Sigmoid colon (tissue), 7 donors: Measurements from ENCODE around the gene ANO6. TPM values are rescaled to one million over a fixed set of nuclear protein-coding genes. Genes with fewer than 3 reads are reported as not detected.

Experiments
- DNase-seq: peaks from one replicate; pipeline ENCODE4 v3.0.0-alpha.2; 2019
- H3K27ac ChIP-seq, 4 donors: fragments of 200-600 bp; sonication (generic); one replicate each; pipeline ENCODE4 v1.5.1; 2016 to 2019; ENCODE audit warnings: mild to moderate bottlenecking in 1 of 4
- H3K27me3 ChIP-seq, 3 donors: fragments of 200-600 bp; sonication (generic); one replicate each; pipeline ENCODE4 v1.5.1; 2019; ENCODE audit warnings: mild to moderate bottlenecking in 1 of 3
- H3K36me3 ChIP-seq, 4 donors: fragments of 200-600 bp; sonication (generic); one replicate each; pipeline ENCODE4 v1.5.1; 2016 to 2019
- H3K4me1 ChIP-seq, 4 donors: fragments of 200-600 bp; sonication (generic); one replicate each; pipeline ENCODE4 v1.5.1; 2017 to 2019
- H3K4me3 ChIP-seq, 4 donors: fragments of 200-600 bp; sonication (generic); one replicate each; pipeline ENCODE4 v1.5.1; 2017 to 2019; ENCODE audit warnings: mild to moderate bottlenecking in 2 of 4, moderate library complexity in 1 of 4
- H3K9me3 ChIP-seq, 4 donors: fragments of 200-600 bp in 3 of 4; sonication (generic) in 3 of 4; one replicate each; pipeline versions ENCODE4 v1.5.1 to v1.6.1; 2013 to 2019
- CTCF ChIP-seq, 4 experiments: fragments of 450-650 bp in 3 of 4; fragments of 200-600 bp in 1 of 4; IDR thresholded peaks; one replicate each; pipeline ENCODE4 v1.5.1; 2016 to 2019; ENCODE audit warnings: antibody characterized with exemption in 4 of 4, mild to moderate bottlenecking in 3 of 4, moderate library complexity in 2 of 4
- EP300 ChIP-seq, 4 donors: sonication (generic); formaldehyde crosslinking; IDR thresholded peaks; one replicate each; pipeline ENCODE4 v1.6.1; 2017; ENCODE audit warnings: antibody characterized with exemption in 4 of 4
- POLR2A ChIP-seq, 2 donors: fragments of 450-650 bp; IDR thresholded peaks; one replicate each; pipeline ENCODE4 v1.6.1; 2016; ENCODE audit warnings: antibody characterized with exemption in 2 of 2, mild to moderate bottlenecking in 2 of 2, moderate library complexity in 2 of 2
- POLR2AphosphoS5 ChIP-seq, 4 donors: sonication (generic); formaldehyde crosslinking; IDR thresholded peaks; one replicate each; pipeline ENCODE4 v1.6.1; 2017; ENCODE audit warnings: antibody characterized with exemption in 4 of 4
- WGBS, 2 donors: extraction: QIAGEN DNeasy Blood & Tissue Kit; methylation state at CpG; one replicate each; pipeline ENCODE4 v1.1.7; 2013; 5-methylcytosine and 5-hydroxymethylcytosine counted together
- intact Hi-C: fragments of 100-400 bp; cut with DNase I; formaldehyde crosslinking; loops from one replicate; pipeline ENCODE4 v1.15.1; 2023
- polyA plus RNA-seq, 3 donors: library from polyadenylated mRNA; stranded (reverse); fragments of 200-250 nt; gene quantifications; one replicate each; pipeline ENCODE4 v1.2.3, GENCODE V29; 2013
- total RNA-seq, 4 donors: library from RNA; depleted of rRNA; stranded (reverse); fragments of >200 nt; gene quantifications; one replicate each; pipeline ENCODE4 v1.1.0, GENCODE V29; 2016
- donor health status: healthy with polysubstance abuse.
- donor health status: Bipolar disorder and iron deficiency.
- donor health status: healthy.

Gene ANO6
- total and polyA plus RNA-seq, 7 donors = 1.2 to 107 (median 98.5) TPM

- no peak overlapping the region for H3K27ac ChIP-seq
Observed at GRCh38 chr12:45377815-45378214, 161.9 kb downstream of the ANO6 start.

GRCh38 chr12:45379261-45379660 lies 163.4 kb downstream of the ANO6 start:
- intact Hi-C loops = no loop called here
- DNase-seq = no peak
- Histone ChIP-seq H3K36me3 (peaks cover 0 to 59% (median 8%) of the 10 kb centered on the region in 4 donors), H3K4me1 (no peaks in the 10 kb centered on the region), H3K27me3 (no peaks in the 10 kb centered on the region), H3K4me3 (no peak overlapping the region), H3K9me3 (no peaks in the 10 kb centered on the region), H3K27ac (no peak overlapping the region)
- 92 to 95% methylated on average over 5 of the region's 5 CpGs for WGBS, 2 donors
- TF ChIP-seq POLR2AphosphoS5 (IDR thresholded peaks at IDR 0.05) (no peak), EP300 (IDR thresholded peaks at IDR 0.05) (no peak), POLR2A (IDR thresholded peaks at IDR 0.05) (no peak), CTCF (IDR thresholded peaks at IDR 0.05) (no peak)

More at GRCh38 chr12:45377815-45378214, 161.9 kb downstream of the ANO6 start:
- no peak for TF ChIP-seq EP300 (IDR thresholded peaks at IDR 0.05)
- no peak for TF ChIP-seq POLR2AphosphoS5 (IDR thresholded peaks at IDR 0.05)
- TF ChIP-seq POLR2A (IDR thresholded peaks at IDR 0.05) = no peak
- TF ChIP-seq CTCF (IDR thresholded peaks at IDR 0.05) = no peak
- Histone ChIP-seq H3K4me3 (no peak overlapping the region), H3K4me1 (no peaks in the 10 kb centered on the region), H3K27me3 (no peaks in the 10 kb centered on the region), H3K36me3 (peaks cover 0 to 45% (median 3%) of the 10 kb centered on the region in 4 donors), H3K9me3 (no peaks in the 10 kb centered on the region)
- WGBS, 2 donors = 86 to 92% methylated on average over 1 of the region's 1 CpG
- intact Hi-C loops = no loop called here
- no peak for DNase-seq

- no peaks in the 10 kb centered on the region for H3K27me3 ChIP-seq
- intact Hi-C loops = no loop called here
- H3K9me3 ChIP-seq = no peaks in the 10 kb centered on the region
- peaks cover 0 to 78% (median 8%) of the 10 kb centered on the region in 4 donors for H3K36me3 ChIP-seq
- TF ChIP-seq POLR2AphosphoS5 (IDR thresholded peaks at IDR 0.05) = no peak
- TF ChIP-seq EP300 (IDR thresholded peaks at IDR 0.05) = no peak
- TF ChIP-seq CTCF (IDR thresholded peaks at IDR 0.05) = no peak
- TF ChIP-seq POLR2A (IDR thresholded peaks at IDR 0.05) = no peak
- 91 to 95% methylated on average over 4 of the region's 4 CpGs for WGBS, 2 donors
- H3K4me3 ChIP-seq = no peak overlapping the region
- DNase-seq = no peak
- H3K27ac ChIP-seq = no peak overlapping the region
- H3K4me1 ChIP-seq = no peaks in the 10 kb centered on the region
Observed at GRCh38 chr12:45381351-45381750, 165.5 kb downstream of the ANO6 start.

GRCh38 chr12:45388545-45388944 lies 172.7 kb downstream of the ANO6 start:
- intact Hi-C loops = loop anchor here (1.0 to 5.0 kb wide), 3 partner anchors 121 to 218 kb away; partner anchors contain the start of gene ANO6

More at GRCh38 chr12:45388545-45388944, 172.7 kb downstream of the ANO6 start:
- H3K9me3 ChIP-seq = no peaks in the 10 kb centered on the region
- TF ChIP-seq POLR2A (IDR thresholded peaks at IDR 0.05) (no peak), CTCF (IDR thresholded peaks at IDR 0.05) (peak; percentile 45 to 67 (median 60))
- no peaks in the 10 kb centered on the region for H3K4me1 ChIP-seq
- H3K4me3 ChIP-seq = no peak overlapping the region
- DNase-seq = no peak
- H3K27ac ChIP-seq = no peak overlapping the region
- no peaks in the 10 kb centered on the region for H3K27me3 ChIP-seq
- WGBS, 2 donors = 19 to 41% methylated on average over 1 of the region's 1 CpG
- peaks cover 3 to 66% (median 17%) of the 10 kb centered on the region in 4 donors for H3K36me3 ChIP-seq
